ENCODE data around the gene CSTPP1.
"Not testable (repeated sequence)": the region's sequence is repeated elsewhere in the genome, so short reads cannot be mapped to it uniquely, and the experiment has no call there.

The CSTPP1 gene

DNA sequence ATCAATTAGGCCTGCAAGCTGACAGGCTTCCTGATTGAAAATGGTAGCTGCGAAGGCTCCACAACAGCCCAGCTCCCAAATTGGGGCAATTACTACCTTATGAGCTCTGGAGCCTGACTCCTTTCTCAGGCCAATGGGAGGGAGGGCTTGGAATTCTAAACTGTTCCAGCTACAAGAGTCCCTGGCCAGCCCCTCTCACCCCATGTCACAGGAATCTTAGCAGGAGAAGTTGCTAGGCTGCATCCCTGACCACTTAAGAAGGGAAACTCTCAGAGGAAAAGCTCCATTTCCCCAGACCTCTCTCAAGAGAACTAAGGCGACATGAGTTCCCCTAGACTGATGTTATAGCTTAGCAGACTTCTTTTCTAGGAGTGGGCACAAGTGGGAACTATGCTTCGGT lies 23.1 kb upstream of the CSTPP1 start:
- DNase-seq = no peak

GRCh38 chr11:46914363-46914762 lies 22.2 kb upstream of the CSTPP1 start:
- DNase-seq = no peak

DNA sequence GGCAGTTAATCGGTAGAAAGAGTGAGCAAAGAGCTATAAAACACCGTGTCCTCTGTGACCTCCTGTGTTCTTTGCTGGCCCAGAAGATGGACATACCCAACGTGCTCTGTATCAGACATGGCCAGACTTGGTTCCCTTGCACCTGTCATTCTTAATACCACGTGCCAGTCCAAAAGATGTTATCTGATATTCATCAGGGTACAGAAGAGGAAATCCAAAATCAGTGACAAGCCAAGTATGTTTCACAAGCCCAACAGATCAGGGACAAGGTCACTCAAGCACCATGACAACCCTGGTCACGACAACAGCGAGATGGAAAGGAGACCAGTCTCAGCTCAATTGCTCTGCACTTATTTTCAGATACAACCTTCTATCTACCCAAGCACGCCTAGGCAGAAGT lies 21.7 kb upstream of the CSTPP1 start:
- DNase-seq = no peak

DNA sequence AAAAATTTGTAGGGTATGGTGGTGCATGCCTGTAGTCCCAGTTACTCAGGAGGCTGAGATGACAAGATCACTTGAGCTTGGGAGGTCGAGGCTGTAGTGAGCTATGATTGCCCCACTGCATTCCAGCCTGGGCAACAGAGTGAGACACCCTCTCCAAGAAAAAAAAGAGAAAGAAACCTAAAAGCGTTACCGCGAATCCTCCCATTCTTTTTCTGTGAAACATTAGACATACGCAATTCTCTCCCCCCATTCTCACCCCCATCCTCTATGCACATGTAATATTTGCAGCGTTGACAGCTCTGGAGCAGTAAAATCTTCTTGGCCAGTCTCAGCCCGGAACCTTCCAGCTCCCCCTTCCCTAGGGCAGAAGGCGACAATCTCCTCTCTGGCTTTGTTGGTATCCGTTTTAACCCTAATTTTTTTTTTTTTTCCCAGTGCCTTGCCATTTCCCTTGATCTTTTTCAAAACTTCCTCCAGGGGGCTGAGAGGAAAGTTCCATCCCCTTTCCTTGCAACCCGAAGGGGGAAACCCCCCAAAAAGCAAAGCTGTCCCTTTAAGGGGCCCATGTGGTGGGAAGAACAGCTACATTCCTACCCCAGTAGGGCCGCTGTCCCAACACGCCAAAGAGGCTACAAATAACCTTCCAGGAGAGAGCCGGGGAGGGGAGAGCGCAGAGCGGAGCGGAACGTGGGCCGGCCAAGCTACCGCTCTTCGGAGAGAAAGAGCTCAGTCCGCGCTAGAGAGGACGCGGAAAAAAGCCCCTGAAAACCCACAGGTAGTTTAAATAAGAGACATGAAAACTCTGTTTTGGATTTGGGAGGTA lies 20.1 kb upstream of the CSTPP1 start:
- no peak for DNase-seq

- DNase-seq = no peak
These were observed 19.3 kb upstream of the CSTPP1 start for GRCh38 chr11:46917109-46917761.

DNA sequence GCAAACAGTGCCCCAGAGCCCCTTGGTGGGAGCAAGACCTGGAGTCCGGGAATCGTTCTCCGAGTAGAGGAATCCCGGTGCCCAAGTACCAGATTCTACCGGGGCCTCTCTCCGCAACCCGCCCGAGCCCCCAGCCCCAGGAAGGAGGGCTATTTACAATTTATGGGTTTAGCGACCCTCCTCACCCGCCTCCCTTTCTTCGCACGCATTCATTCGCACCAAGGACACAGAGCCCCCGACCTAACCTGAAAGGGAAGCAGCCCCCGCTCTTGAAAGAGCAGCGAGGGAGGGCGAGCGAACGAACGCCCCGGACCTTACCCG lies 18.8 kb upstream of the CSTPP1 start:
- no peak for DNase-seq

DNA sequence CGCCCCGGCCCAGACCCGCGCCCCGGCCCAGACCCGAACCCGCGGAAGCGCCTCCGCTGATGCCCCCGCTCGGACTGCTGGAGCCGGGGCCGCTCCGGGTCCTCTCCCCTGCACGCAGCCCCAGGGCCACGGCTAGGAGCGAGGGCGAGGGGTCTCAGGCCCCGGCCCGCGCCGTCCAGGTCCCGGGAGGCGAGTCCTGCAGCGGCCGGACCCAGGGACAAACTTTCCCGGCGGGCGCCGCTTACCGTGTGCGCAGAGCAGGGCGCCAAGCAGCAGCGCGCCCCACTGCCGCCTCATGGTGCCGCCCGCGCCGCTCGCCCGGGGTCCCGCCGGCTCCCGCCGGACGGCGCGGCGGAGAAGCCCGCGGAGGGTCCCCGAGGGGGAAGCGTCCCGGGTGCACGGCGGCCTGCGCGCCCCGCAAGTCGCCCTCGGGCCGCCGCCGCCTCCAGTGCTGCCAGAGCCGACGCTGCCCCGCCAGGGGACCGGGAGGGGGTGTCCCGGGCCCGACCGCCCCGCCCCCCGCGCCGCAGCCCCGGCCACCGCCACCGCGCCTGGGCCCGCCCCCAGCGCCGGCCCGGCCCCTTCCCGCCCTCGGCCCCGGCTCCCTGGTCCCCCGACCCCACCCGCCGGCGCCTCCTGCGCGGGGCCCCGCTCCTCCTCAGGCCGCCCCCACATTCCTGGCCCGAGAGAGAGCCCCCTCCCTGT lies 18.3 kb upstream of the CSTPP1 start, which contains the start of gene LRP4:
Gene LRP4 (minus strand): TSS at position 468 of the 705 bp plus-strand sequence. CDS start 171 bp downstream, at position 297.
- no peak for DNase-seq

GRCh38 chr11:46918788-46919513 lies 17.6 kb upstream of the CSTPP1 start:
- DNase-seq = no peak

GRCh38 chr11:46920755-46921154 lies 15.8 kb upstream of the CSTPP1 start:
- no peak for DNase-seq

DNA sequence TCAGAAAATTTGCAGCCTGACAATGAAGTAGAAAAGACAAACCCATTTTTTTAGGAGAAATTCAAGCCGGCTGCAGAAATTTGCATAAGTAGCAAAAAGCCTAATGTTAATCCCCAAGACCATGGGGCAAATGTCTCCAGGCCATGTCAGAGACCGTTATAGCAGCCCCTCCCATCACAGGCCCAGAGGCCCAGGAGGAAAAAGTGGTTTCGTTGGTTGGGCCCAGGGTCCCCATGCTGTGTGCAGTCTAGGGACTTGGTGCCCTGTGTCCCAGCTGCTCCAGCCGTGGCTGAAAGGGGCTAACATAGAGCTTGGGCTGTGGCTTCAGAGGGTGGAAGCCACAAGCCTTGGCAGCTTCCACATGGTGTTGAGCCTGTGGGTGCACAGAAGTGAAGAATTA lies 8.6 kb upstream of the CSTPP1 start:
- not testable (repeated sequence) for DNase-seq

GRCh38 chr11:46928701-46929100 lies 7.9 kb upstream of the CSTPP1 start:
- not testable (repeated sequence) for DNase-seq

DNA sequence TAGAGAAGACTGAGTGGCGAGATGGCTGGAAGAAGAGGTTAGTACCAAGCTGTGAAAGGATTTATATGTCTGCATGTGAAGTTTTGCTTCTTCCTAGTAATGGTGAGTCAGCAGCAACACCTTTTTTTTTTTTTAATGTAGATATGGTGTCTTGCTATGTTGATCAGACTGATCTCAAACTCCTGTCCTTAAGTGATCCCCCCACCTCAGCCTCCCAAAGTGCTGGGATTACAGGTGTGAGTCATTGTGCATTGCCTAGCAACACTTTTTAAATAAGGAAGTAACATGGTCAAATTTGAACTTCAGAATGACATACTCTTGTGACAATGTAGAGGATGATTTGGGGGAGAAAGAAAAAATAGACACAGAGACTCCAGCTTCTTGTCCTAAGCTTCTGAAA lies 6.5 kb upstream of the CSTPP1 start:
- no peak for DNase-seq

DNA sequence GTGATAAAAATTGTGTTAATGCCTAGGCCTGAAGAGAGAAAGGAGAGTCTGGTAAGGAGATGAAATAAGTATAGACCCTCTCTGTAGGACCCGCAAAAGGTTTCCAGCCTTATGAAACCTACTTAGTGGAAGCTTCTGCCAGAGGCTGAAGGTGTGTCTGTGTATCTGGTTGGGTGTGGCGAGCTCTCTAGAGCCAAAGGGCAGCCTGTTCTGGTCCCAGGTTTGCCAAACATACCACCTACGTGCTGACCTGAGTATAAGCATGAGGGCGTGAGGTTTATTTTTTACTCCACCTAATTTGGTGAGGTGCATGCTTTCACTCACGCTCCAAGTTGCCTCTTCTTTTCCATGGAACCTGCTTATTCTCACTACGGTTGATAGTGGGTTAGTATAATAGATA lies 5.6 kb downstream of the CSTPP1 start:
- no peak for DNase-seq

GRCh38 chr11:46944356-46945075 lies 8.0 kb downstream of the CSTPP1 start:
- no peak for DNase-seq

- no peak for DNase-seq
These were observed 11.0 kb downstream of the CSTPP1 start for GRCh38 chr11:46947399-46948077.

DNA sequence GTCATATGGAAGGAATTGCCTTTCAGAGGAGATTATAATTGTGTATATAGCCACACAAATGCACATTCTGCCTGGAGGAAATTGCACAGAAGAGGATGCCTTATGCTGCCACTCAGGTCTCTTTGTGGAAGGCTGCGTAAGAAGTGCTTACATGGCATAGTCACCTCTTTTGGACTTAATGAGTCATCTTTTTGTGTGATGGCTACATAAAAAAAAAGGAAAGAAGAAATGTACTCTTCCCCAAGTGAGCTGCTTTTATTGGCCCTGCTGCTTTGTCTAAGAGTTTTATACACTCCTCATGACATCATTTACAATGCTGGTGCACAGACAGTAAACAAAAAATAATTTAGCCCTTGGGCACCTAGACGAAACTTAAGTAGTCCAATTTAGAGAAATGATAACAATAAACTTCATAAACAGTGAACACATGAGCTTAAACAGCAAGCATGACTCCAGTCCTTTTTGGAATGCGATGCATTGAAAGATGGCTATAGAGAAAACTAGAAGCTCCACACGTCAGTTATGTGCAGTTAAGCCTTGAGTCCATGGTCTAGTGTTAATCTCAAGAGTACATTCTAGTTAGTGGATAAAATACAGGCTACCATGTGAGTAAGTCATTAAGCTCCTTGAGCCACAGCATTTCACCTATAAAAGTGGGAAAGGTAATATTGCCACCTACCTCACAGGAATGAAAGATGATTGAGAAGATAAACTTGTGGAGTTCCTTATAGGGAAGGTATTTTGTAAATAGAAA lies 12.0 kb downstream of the CSTPP1 start:
- no peak for DNase-seq

GRCh38 chr11:46949297-46949696 lies 12.7 kb downstream of the CSTPP1 start:
- no peak for DNase-seq

GRCh38 chr11:46951864-46952263 lies 15.3 kb downstream of the CSTPP1 start:
- DNase-seq = no peak

GRCh38 chr11:46952553-46952952 lies 16.0 kb downstream of the CSTPP1 start:
- DNase-seq = no peak

DNA sequence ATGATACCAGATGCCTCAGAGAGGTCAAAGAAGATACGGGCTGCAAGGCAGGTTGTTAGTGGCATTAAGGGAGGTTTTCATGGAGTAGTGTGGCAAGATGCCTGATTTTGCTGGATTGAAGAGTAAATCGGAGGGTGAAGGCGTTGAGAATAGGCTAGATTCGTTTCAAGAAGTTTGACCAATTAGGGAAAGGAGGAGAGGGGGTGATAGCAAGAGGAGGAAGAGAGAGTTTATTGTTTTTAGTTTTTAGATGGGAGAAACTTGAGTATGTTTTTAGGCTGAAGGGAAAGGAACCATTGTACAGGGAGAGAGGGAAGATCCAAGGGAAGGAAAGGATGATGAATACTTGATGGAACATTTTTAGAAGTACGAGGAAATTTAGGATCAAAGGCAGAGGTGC lies 16.5 kb downstream of the CSTPP1 start:
- no peak for DNase-seq

GRCh38 chr11:46958777-46959176 lies 22.2 kb downstream of the CSTPP1 start:
- no peak for DNase-seq

Data from CD4-positive, alpha-beta T cell treated with Interleukin-15 for 1 hour (primary cell).